GM21390 (cell line): ENCODE data around the gene ARHGAP4.

Source experiments
- ATAC-seq: cut with Tn5 transposase; IDR thresholded peaks from one replicate; pipeline ENCODE4 v1.9.1; 2021; ENCODE audit not compliant: unreplicated experiment

Gene ARHGAP4

GRCh38 chrX:153869473-153870287, 56.4 kb downstream of the ARHGAP4 start:
- ATAC-seq = no peak

GRCh38 chrX:153868576-153869472, 57.2 kb downstream of the ARHGAP4 start:
- ATAC-seq = no peak

GRCh38 chrX:153867671-153868070, 58.4 kb downstream of the ARHGAP4 start:
- ATAC-seq = no peak

- no peak for ATAC-seq
These were observed 58.9 kb downstream of the ARHGAP4 start for GRCh38 chrX:153867139-153867538.

GRCh38 chrX:153866302-153867019, 59.6 kb downstream of the ARHGAP4 start:
- ATAC-seq = no peak

- ATAC-seq = no peak
These were observed 60.4 kb downstream of the ARHGAP4 start for GRCh38 chrX:153865685-153866084.

GRCh38 chrX:153865321-153865580, 60.8 kb downstream of the ARHGAP4 start:
- no peak for ATAC-seq

- ATAC-seq = no peak
These were observed 61.3 kb downstream of the ARHGAP4 start for GRCh38 chrX:153864561-153865320.

- ATAC-seq = no peak
These were observed 62.0 kb downstream of the ARHGAP4 start for GRCh38 chrX:153864101-153864500.

- no peak for ATAC-seq
These were observed 62.6 kb downstream of the ARHGAP4 start for GRCh38 chrX:153863251-153863991.

GRCh38 chrX:153862369-153863250, 63.5 kb downstream of the ARHGAP4 start:
- ATAC-seq = no peak

- ATAC-seq = no peak
These were observed 64.2 kb downstream of the ARHGAP4 start for GRCh38 chrX:153861733-153862310.

- ATAC-seq = no peak
These were observed 64.9 kb downstream of the ARHGAP4 start for GRCh38 chrX:153861151-153861550.
